Neural progenitor cell (in vitro differentiated cells): Measurements from ENCODE around the gene OR6B3. TPM values are rescaled to one million over a fixed set of nuclear protein-coding genes. Genes with fewer than 3 reads are reported as not detected.

Source experiments
- DNase-seq: peaks from one replicate; pipeline ENCODE4 v3.0.0-alpha.2; 2016; ENCODE audit warnings: low spot score
- H2AFZ ChIP-seq: fragments of 200-600 bp; sonication (generic); replicated peaks from 2 replicates; pipeline ENCODE4 v1.6.1; 2016; ENCODE audit warnings: antibody characterized with exemption
- H3F3A ChIP-seq: fragments of 200-600 bp; sonication (generic); 2 replicates; pipeline ENCODE4 v1.6.1; 2016; ENCODE audit warnings: antibody characterized with exemption, low read depth
- H3K27ac ChIP-seq: fragments of 200-600 bp; sonication (generic); 2 replicates; pipeline ENCODE4 v1.5.1; 2016; ENCODE audit warnings: mild to moderate bottlenecking
- H3K27me3 ChIP-seq: fragments of 200-600 bp; sonication (generic); 2 replicates; pipeline ENCODE4 v1.6.1; 2016; ENCODE audit warnings: mild to moderate bottlenecking, moderate library complexity
- H3K36me3 ChIP-seq: fragments of 200-600 bp; sonication (generic); 2 replicates; pipeline ENCODE4 v1.5.1; 2016
- H3K4me1 ChIP-seq: fragments of 200-600 bp; sonication (generic); 2 replicates; pipeline ENCODE4 v1.6.1; 2016; ENCODE audit warnings: mixed run types
- H3K4me2 ChIP-seq: fragments of 200-600 bp; sonication (generic); 2 replicates; pipeline ENCODE4 v1.6.1; 2016
- H3K4me3 ChIP-seq: fragments of 200-600 bp; sonication (generic); 2 replicates; pipeline ENCODE4 v1.5.1; 2016
- H3K79me2 ChIP-seq: fragments of 200-600 bp; sonication (generic); 2 replicates; pipeline ENCODE4 v1.6.1; 2016; ENCODE audit warnings: low read depth
- H3K9ac ChIP-seq: fragments of 200-600 bp; sonication (generic); 2 replicates; pipeline ENCODE4 v1.6.1; 2016
- H3K9me3 ChIP-seq: fragments of 200-600 bp; sonication (generic); 2 replicates; pipeline ENCODE4 v1.5.1; 2016; ENCODE audit warnings: low read depth
- H4K20me1 ChIP-seq: fragments of 200-600 bp; sonication (generic); 2 replicates; pipeline ENCODE4 v1.6.1; 2016; ENCODE audit warnings: low read depth
- H3K27ac Mint-ChIP-seq: 3 replicates; pipeline ENCODE4 v1.8.0; 2021; ENCODE audit warnings: mixed read lengths
- H3K27me3 Mint-ChIP-seq: 2 replicates; pipeline ENCODE4 v1.8.0; 2022; ENCODE audit warnings: low read depth, mild to moderate bottlenecking, inconsistent platforms, moderate library complexity, mixed read lengths; ENCODE audit not compliant: insufficient read depth
- H3K36me3 Mint-ChIP-seq: 3 replicates; pipeline ENCODE4 v1.8.0; 2021; ENCODE audit warnings: mixed read lengths
- H3K4me1 Mint-ChIP-seq: 3 replicates; pipeline ENCODE4 v1.8.0; 2021; ENCODE audit warnings: mixed read lengths
- H3K4me3 Mint-ChIP-seq: 3 replicates; pipeline ENCODE4 v1.8.0; 2021; ENCODE audit warnings: mild to moderate bottlenecking, moderate library complexity, mixed read lengths
- H3K9me3 Mint-ChIP-seq: 3 replicates; pipeline ENCODE4 v1.8.0; 2020; ENCODE audit warnings: mixed read lengths
- EZH2 ChIP-seq: fragments of 200-600 bp; sonication (generic); IDR thresholded peaks from 2 replicates; pipeline ENCODE4 v1.6.1; 2017; ENCODE audit warnings: antibody characterized with exemption, mild to moderate bottlenecking, moderate library complexity
- EZH2phosphoT487 ChIP-seq: fragments of 200-600 bp; sonication (generic); IDR thresholded peaks from 2 replicates; pipeline ENCODE4 v1.6.1; 2017; ENCODE audit warnings: antibody characterized with exemption
- total RNA-seq: library from RNA; depleted of rRNA; stranded (reverse); fragments of >200 nt; gene quantifications from 2 replicates; pipeline ENCODE4 v1.2.3, GENCODE V29; 2015; ENCODE audit warnings: low replicate concordance
- TF ChIP-seq, protein P1 (sequence below): fragments of 200-600 bp; sonication (generic); IDR thresholded peaks from 2 replicates; pipeline ENCODE4 v1.5.1; 2017; ENCODE audit warnings: antibody characterized with exemption, mild to moderate bottlenecking

The OR6B3 gene
- total RNA-seq, 1 donor from 2014 or later = not detected

DNA sequence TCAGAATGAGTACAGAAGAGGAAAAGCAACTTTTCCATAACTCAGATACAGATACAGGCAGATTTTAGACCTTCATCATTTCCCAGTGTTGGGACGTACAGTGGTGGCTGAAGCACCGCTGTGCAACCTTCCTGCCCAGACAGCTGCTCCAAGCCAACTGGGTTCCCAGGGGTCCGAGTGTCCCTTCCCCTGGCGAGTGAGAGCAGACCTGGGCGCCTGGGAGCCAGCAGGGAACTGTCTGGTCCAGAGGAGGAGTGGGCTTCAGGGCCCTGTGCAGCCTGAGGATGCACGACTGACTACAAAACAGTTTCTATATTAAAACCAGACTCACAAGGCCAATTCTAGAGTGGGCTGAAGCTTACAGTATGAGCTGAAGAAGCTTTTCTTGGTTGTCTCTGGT lies 12.0 kb downstream of the OR6B3 start:
- Histone ChIP-seq H3F3A (no peaks in the 10 kb centered on the region), H3K79me2 (no peaks in the 10 kb centered on the region), H4K20me1 (no peaks in the 10 kb centered on the region), H3K9me3 (no peaks in the 10 kb centered on the region), H3K4me2 (no peak overlapping the region), H3K36me3 (no peaks in the 10 kb centered on the region), H3K27ac (no peak overlapping the region), H3K4me1 (no peaks in the 10 kb centered on the region), H3K4me3 (no peak overlapping the region), H3K27me3 (peaks cover 72% of the 10 kb centered on the region), H2AFZ (no peak overlapping the region), H3K9ac (no peak overlapping the region)
- H3K4me1 Mint-ChIP-seq = no peaks in the 10 kb centered on the region
- no peak overlapping the region for H3K27ac Mint-ChIP-seq
- H3K36me3 Mint-ChIP-seq = no peaks in the 10 kb centered on the region
- H3K9me3 Mint-ChIP-seq = no peaks in the 10 kb centered on the region
- H3K27me3 Mint-ChIP-seq = peaks cover 12% of the 10 kb centered on the region
- TF ChIP-seq EZH2 (no peak), EZH2phosphoT487 (no peak)
- TF ChIP-seq, protein P1, sequence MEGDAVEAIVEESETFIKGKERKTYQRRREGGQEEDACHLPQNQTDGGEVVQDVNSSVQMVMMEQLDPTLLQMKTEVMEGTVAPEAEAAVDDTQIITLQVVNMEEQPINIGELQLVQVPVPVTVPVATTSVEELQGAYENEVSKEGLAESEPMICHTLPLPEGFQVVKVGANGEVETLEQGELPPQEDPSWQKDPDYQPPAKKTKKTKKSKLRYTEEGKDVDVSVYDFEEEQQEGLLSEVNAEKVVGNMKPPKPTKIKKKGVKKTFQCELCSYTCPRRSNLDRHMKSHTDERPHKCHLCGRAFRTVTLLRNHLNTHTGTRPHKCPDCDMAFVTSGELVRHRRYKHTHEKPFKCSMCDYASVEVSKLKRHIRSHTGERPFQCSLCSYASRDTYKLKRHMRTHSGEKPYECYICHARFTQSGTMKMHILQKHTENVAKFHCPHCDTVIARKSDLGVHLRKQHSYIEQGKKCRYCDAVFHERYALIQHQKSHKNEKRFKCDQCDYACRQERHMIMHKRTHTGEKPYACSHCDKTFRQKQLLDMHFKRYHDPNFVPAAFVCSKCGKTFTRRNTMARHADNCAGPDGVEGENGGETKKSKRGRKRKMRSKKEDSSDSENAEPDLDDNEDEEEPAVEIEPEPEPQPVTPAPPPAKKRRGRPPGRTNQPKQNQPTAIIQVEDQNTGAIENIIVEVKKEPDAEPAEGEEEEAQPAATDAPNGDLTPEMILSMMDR = no peak
- no peak overlapping the region for H3K4me3 Mint-ChIP-seq
- no peak for DNase-seq

DNA sequence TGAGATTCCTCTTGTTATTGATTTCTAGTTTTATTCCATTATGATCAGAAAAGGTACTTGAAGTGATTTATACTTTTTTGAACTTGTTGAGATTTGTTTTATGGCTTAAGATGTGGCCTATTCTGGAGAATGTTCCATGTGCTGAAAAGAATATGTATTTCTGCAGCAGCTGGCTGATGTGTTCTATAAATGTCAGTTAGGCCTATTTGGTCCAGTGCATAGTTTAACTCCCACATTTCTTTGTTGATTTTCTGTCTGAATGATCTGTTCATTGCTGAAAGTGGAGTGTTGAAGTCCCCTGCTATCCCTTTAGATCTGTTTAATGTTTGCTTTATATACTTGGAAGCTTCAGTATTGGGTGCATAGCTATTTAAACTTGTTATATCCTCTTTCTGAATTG lies 16.0 kb downstream of the OR6B3 start:
- H3K27me3 Mint-ChIP-seq = peaks cover 15% of the 10 kb centered on the region
- H3K4me1 ChIP-seq = no peaks in the 10 kb centered on the region
- no peak overlapping the region for H3K4me2 ChIP-seq
- no peaks in the 10 kb centered on the region for H3F3A ChIP-seq
- no peak overlapping the region for H3K27ac Mint-ChIP-seq
- H3K4me3 ChIP-seq = no peak overlapping the region
- H3K27me3 ChIP-seq = peaks cover 94% of the 10 kb centered on the region
- H3K9me3 Mint-ChIP-seq = no peaks in the 10 kb centered on the region
- H3K4me1 Mint-ChIP-seq = no peaks in the 10 kb centered on the region
- no peak overlapping the region for H3K4me3 Mint-ChIP-seq
- no peaks in the 10 kb centered on the region for H3K36me3 ChIP-seq
- DNase-seq = no peak
- no peak overlapping the region for H3K9ac ChIP-seq
- no peaks in the 10 kb centered on the region for H3K36me3 Mint-ChIP-seq
- H4K20me1 ChIP-seq = no peaks in the 10 kb centered on the region
- no peaks in the 10 kb centered on the region for H3K9me3 ChIP-seq
- TF ChIP-seq EZH2phosphoT487 = no peak
- TF ChIP-seq, protein P1 = no peak
- no peak for TF ChIP-seq EZH2
- no peaks in the 10 kb centered on the region for H3K79me2 ChIP-seq
- H3K27ac ChIP-seq = no peak overlapping the region
- no peak overlapping the region for H2AFZ ChIP-seq

DNA sequence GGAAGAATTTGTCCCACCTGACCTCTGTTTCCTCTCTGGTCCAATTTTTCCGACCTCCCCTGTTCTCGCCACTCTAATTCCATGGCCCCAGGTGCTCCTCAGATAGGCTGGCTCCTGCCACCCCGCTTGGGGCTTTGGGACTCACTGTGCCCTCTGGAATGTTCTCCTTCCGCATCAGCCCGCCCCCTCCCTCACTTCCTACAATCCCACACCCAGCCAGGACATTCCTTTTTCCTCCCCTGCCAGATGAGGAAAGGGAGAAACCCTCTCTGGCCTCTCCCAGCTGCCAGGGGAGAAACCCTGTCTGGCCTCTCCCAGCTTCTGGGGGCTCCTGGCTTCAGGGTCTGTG lies 20.0 kb downstream of the OR6B3 start:
- Mint-ChIP-seq H3K9me3 (no peaks in the 10 kb centered on the region), H3K4me1 (no peaks in the 10 kb centered on the region), H3K27me3 (peaks cover 26% of the 10 kb centered on the region), H3K36me3 (no peaks in the 10 kb centered on the region), H3K4me3 (peak overlapping the region; percentile 55), H3K27ac (no peak overlapping the region)
- Histone ChIP-seq H3F3A (no peaks in the 10 kb centered on the region), H3K4me2 (no peak overlapping the region), H3K27me3 (peaks cover 96% of the 10 kb centered on the region), H3K27ac (no peak overlapping the region), H4K20me1 (no peaks in the 10 kb centered on the region), H3K9me3 (no peaks in the 10 kb centered on the region), H2AFZ (no peak overlapping the region), H3K79me2 (no peaks in the 10 kb centered on the region), H3K36me3 (no peaks in the 10 kb centered on the region), H3K9ac (no peak overlapping the region), H3K4me3 (no peak overlapping the region), H3K4me1 (no peaks in the 10 kb centered on the region)
- TF ChIP-seq, protein P1 = no peak
- no peak for TF ChIP-seq EZH2
- TF ChIP-seq EZH2phosphoT487 = no peak
- no peak for DNase-seq
